CD4-positive, alpha-beta T cell treated with Interleukin-17A for 4 hours (primary cell): ENCODE measurements around the gene C4A.
"Not testable (repeated sequence)": the region's sequence is repeated elsewhere in the genome, so short reads cannot be mapped to it uniquely, and the experiment has no call there.

Source experiments
- DNase-seq: peaks from one replicate; pipeline ENCODE4 v3.0.0-alpha.2; 2020; ENCODE audit warnings: mixed read lengths

C4A gene

GRCh38 chr6:31961616-31962015 lies 20.2 kb upstream of the C4A start:
- no peak for DNase-seq

GRCh38 chr6:31963921-31964320 lies 17.9 kb upstream of the C4A start:
- DNase-seq: no peak

- DNase-seq: no peak
Observed at GRCh38 chr6:31965700-31966099, 16.2 kb upstream of the C4A start.

DNA sequence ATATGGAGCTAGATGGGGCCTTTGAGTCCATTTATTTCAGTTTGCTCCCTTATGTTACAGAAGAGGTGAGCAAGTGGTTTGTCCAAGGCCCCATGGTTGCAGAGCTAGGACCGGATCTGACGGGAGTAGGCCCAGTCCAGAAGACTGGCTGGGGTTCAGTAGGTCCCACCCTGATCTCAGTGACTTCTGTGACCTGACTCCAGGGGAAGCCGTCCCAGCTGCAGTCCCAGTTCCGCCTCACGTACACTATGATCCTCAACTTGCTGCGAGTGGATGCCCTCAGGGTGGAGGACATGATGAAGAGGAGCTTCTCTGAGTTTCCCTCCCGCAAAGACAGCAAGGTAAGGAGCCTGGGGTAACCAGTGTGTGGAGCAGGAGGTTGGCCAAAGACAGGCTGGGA lies 15.4 kb upstream of the C4A start:
- DNase-seq: no peak

GRCh38 chr6:31966997-31967925 lies 14.6 kb upstream of the C4A start:
- DNase-seq: no peak

DNA sequence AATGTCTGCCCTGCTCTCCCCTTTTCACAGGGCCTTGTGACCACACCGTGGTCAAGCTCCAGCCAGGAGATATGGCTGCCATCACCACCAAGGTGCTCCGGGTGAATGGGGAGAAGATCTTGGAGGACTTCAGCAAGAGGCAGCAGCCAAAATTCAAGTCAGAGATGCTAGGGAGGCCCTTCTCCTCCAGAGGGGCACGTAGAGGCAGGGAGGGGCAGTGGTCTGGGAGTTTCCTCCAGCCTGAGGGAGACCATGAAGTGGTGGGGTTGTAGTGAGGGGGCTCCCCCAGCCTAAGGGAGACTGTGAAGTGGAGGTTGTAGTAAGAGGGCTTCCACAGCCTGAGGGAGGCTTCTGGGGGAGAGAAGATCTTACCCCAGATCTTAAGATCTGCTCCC lies 13.9 kb upstream of the C4A start:
- no peak for DNase-seq

- no peak for DNase-seq
Observed at GRCh38 chr6:31968326-31968725, 13.5 kb upstream of the C4A start.

DNA sequence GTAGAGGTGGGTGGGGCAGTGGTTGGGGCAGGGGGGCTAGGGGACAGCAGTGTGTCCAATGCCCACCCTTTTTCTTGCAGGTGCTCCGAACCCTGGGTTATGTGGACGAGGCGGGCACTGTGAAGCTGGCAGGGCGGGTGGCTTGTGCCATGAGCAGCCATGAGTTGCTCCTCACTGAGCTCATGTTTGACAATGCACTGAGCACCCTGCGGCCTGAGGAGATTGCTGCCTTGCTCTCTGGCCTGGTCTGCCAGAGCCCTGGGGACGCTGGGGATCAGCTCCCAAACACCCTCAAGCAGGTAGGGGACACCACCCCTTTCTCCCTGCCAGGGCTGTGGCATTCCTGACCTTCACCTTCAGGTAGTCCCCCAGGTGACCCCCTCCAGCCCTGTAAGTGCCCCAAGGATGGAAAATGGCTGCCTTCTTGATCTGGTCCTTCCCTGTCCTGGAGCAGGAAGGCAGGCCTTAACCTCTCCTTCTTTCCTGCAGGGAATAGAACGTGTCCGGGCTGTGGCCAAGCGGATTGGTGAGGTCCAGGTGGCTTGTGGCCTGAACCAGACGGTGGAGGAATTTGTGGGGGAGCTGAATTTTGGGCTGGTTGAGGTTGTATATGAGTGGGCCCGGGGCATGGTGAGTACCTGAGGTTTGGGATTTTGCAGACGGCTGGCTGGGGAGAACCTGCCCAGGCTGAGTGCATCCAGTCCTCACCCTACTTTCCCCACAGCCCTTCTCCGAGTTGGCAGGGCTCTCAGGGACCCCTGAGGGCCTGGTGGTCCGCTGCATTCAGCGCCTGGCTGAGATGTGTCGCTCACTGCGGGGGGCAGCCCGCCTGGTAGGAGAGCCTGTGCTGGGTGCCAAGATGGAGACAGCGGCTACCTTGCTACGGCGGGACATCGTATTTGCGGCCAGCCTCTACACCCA lies 12.8 kb upstream of the C4A start:
- no peak for DNase-seq

DNA sequence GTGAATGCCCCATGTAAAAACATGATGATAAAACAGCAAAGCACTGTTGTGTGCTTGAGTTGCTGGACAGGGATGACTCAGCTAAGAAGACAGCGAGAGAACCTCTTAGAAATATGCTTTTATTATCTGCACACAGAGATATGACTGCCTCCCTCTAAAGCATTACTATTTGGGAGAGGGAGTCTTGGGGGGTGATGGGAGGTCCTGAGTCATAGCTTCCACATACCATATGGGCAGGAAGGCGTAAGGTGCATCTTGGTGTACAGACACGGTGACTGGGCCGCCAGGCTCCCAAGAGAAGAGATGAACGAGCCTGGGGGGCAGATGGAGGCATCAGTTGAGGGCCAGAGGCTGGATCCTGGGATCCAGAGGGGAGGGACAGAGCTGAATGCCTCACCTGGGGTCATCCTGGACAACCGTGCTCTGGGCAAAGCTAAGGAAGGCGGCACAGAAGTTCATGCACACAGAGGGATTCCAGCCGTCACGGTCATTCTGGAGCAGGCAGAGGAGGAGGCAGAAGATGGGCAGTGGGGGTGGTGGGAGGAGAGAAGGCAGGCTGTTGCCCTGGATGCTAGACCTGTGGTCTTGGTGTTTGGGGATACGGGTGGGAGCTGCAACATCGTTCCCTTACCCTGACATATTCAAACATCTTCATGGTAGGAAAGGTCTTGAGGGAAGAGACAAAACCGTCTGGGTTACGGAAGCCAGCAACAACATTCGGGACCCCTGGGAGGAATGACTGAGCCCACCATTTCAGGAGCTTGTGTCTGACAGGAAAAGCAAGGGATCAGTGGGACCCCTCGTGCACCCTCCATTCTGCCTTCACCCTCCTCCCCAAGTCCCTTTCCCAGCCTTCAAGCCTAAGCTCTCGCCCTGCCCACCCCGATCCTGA lies 11.9 kb upstream of the C4A start:
- DNase-seq: no peak

DNA sequence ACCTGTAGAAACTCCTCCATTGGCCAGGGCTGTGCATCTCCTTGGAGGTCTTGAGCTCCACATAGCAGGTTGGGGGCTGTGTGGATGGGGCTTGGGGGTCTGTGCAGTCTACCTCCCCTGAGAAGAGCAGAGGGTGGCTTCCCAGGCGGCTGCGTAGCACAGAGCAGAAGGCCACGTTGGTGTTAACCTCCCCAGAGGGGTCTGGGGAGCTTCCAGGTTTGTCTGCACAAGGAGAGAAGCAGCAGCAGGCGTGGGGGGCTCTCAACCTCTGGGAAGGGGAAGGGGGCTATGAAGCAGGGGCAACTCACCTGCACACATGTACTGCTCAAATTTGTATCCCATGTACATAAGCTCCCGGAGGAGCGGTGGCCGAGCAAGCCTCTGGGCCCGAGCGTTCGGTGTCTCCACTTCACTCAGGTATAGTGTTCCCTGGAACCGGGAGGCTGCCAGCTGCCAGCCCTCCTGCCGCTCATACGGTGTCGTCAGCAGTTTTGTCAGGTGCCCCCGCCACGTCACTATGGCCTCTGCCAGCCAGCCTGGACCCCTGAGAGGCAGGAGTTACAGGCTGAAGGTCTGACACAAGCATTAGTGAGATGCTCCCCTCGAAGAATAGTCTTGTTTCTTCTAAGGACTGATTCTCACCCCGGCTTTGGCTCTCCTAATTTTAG lies 11.1 kb upstream of the C4A start:
- no peak for DNase-seq

GRCh38 chr6:31971279-31971992 lies 10.4 kb upstream of the C4A start:
- no peak for DNase-seq

- peak; percentile 96 for DNase-seq
Observed at GRCh38 chr6:31971993-31972708, 9.7 kb upstream of the C4A start, which contains the start of gene DXO. TSS of gene DXO (minus strand) at chr6:31972138. CDS start at chr6:31971675, 463 bp downstream.

DNA sequence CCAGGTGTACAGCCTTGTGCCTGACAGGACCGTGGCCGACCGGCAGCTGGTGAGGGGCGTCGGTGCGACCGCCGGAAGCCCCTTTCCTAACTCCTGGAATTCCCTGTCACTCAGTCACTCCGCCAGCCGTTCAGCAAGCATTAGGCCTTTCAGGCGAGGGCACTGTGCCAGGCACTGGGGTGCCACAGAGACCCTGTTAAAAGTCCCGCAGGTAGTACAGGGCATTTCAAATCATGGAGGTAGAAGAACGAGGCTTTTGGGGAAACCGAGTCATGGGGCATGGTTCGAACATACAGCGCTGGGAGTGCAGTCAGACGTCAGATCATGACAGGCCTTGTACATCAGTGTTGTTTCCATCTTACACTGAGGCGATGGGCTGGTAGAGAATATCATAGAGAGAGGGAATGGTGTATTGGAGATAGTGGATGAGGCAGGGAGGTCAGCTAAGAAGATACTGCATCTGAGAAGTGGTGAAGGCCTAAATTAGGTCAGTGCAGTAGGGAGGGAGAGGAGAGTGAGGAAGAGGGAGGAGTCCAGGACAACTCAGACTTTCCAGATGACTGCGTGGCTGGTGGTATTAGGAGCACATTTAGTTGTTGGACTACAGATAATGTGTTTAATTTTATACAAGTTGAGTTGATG lies 9.0 kb upstream of the C4A start:
- DNase-seq: no peak

GRCh38 chr6:31976065-31976464 lies 5.8 kb upstream of the C4A start:
- DNase-seq: not testable (repeated sequence)

DNA sequence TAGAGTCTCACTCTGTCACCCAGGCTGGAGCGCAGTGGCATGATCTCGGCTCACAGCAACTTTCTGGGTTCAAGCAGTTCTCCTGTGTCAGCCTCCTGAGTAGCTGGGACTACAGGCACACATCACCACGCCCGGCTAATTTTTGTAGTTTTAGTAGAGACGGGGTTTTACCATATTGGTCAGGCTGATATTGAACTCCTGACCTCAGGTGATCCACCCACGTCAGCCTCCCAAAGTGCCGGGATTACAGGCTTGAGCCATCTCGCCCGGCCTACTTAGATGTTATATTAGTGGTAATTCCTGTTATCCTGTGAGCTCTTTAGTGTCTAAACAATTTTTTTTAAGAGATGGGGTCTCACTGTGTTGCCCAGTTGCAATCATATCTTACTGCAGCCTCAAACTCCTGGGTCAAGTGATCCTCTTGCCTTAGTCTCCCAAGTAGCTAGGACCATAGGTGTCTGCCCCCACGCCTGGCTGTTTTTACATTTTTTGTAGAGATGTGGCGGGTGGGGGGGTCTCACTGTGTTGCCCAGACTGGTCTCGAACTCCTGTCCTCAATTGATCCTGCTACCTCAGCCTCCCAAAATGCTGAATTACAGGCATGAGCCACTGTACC lies 3.9 kb upstream of the C4A start:
- no peak for DNase-seq

GRCh38 chr6:31978831-31979230 lies 3.0 kb upstream of the C4A start:
- no peak for DNase-seq

GRCh38 chr6:31979238-31979898 lies 2.5 kb upstream of the C4A start:
- DNase-seq: peak; percentile 32

GRCh38 chr6:31980195-31980876 lies 1.5 kb upstream of the C4A start:
- not testable (repeated sequence) for DNase-seq
